GM18505 (cell line): ENCODE results near the gene TMTC2.

Source experiments
- ATAC-seq: cut with Tn5 transposase; IDR thresholded peaks from one replicate; pipeline ENCODE4 v1.9.1; 2021; ENCODE audit not compliant: unreplicated experiment
- POLR2A ChIP-seq: IDR thresholded peaks from 4 replicates; pipeline ENCODE4 v1.6.1; 2011; ENCODE audit warnings: borderline replicate concordance; ENCODE audit not compliant: insufficient read depth, insufficient read length; ENCODE audit errors: extremely low read depth

The TMTC2 gene

DNA sequence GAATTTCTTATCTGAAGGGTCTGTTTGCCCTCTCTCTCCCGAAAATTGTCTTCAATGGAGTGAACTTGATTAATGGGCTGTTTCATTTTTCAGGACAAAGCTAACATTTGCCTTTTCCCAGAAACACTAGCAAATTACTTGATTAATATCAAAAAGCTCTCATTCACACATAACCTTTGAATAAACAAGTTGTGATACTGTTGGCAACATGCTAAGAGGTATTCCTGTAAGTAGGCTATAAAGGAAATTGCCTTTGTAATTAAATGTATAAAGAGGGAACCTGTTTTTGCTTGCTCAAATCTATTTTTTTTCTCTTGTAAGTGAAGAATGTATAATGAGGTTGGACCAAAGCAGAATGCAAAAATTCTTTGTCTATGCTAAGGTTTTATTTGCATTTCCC lies 457.2 kb downstream of the TMTC2 start:
- TF ChIP-seq POLR2A = no peak
- ATAC-seq = no peak

DNA sequence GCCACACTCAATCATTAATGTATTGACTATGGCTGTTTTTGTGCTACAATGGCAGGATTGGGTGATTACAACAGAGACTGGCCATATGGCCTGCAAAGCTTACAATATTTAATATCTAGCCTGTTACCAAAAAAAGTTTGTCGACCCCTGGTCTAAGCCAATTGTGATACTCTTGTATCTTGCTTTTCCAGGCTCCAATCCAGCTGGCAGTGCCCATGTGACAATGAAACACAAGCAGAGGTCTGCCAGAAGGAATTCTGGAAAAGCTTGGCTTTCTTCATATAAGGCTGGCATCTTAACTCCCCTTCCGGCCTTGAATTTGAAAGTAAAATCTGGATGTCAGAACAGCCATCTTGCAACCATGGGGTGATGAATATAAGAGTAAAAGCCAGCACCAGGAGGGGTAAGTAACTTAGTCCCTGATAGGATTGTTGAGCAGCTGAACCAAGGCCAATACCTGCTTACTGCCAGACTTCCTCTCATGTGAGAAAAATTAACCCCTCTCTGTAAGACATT lies 458.7 kb downstream of the TMTC2 start:
- no peak for ATAC-seq
- TF ChIP-seq POLR2A = no peak

DNA sequence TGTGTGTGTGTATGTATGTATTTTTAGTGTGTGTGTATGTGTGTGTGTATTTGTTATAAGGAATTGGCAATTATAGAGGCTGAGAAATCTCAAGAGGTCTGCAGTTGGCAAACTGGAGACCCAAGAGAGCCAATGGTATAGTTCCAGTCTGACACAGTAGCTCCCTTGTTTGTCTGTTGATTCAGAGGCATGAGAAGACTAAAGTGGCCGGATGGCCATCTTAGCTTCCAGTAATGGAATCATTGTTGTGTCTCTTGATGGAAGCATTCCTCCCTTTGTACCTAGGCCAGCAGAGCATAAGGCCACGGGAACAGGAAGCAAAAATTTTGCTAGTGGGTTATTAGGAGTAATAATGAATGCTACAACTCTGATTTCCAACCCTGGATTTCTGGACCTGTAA lies 460.6 kb downstream of the TMTC2 start:
- ATAC-seq = no peak

DNA sequence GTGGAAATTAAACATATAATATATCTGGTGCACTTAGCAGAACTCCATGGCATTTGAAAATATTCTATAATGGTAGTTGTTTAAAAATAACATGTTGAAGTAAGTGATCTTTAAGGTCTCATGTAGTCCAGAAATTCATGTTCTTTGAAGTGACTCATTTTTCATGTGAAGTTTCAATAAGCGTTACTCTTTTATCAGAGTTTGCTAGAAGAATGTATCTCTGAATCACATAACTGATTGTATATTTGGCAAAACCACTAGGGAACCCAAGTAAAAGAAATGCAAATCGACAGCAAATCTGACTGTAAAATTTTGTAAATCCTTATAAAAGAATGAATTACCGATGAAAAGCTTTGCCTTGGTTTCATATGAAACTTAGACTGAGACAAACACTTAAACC lies 463.3 kb downstream of the TMTC2 start:
- ATAC-seq = no peak
- no peak for TF ChIP-seq POLR2A

More for the DNA sequence above, 460.6 kb downstream of the TMTC2 start:
- TF ChIP-seq POLR2A = no peak

DNA sequence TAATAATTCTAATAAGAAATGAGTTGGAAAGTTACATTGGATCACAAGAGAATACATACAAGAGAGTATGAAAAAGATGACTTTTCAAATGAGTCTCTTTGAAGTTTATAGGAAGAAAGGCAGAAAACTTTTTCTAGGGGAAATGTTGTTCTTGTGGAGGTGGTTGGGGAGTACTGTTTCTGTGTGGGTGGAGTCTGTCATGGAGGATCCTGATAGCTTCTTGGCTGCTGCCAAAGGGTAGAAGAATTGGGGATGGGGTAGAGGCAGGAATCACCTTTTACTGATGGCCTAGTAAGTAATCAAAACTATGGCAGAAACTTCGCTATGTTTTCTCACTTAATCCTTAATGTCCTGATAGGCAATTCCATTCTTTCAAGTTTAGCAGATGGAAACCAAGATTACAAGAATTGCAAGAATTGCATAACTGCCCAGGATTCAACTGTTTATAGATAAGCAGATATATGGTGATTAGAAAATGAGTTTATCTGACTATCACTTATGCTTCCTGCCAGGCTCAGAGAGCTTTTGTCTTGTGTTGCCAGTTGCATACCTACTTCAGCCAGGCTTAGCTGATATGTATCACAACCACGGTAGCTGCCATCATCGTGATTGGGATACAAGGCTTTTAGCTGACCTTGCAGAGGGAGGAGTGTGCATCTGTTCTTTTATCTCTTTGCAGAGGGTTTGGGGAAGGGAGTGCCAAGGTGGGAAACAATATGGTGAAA lies 463.9 kb downstream of the TMTC2 start:
- TF ChIP-seq POLR2A = no peak
- ATAC-seq = no peak

DNA sequence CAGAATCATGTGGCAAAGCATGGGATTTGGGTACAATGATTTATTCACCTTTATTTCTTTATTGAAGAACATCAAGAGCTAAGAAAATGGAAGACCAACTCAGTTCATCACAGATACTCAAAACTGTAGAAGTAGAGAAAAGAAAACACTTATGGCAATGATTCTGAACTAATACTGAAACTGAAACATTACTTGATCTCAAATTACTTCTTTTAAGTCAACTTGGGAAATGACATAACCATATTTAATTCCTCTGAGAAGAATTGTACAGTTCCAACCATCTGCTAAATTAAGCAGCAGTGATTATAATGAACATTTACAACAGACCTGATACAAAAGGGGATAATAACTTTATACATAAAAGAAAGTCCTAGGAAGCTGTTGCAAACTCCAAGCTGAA lies 466.5 kb downstream of the TMTC2 start:
- ATAC-seq = no peak
- TF ChIP-seq POLR2A = no peak

DNA sequence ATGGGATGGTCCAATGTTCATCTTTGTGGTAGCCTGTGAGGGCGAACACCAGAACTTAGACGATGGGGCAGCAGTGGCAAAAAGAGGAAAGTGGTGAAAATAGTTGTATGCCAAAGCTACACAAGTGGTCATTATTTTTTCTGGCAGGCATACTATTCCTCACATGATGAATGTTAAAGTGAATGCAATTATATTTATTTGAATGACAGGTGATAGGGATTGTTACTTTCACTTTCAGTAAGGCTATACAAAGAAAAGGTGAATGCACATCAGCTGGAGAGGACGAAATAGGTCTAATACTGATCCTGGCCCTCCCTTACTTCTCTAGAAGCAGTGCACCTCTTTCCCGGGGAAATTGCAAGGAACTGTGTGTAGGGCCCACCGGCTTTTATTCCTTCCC lies 470.1 kb downstream of the TMTC2 start:
- no peak for ATAC-seq
- TF ChIP-seq POLR2A = no peak

DNA sequence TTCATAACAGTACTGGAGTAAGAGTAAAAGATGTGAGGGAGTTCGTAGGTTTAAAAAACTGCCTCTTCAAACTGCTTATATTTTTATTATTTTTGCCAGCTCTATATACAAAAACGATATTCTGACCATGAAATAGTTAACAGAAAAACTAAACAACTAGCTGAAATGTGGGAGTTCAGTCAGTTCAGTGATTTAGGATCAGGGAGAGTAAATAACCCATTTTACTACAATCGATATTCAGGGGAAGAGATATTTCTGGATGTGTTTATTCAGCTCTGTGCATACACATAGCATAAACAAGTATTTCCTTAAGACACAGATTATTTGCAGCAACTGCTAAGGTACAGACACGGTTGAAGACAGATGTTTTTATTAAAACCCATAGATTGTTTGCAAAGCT lies 470.9 kb downstream of the TMTC2 start:
- no peak for ATAC-seq
- TF ChIP-seq POLR2A = no peak

DNA sequence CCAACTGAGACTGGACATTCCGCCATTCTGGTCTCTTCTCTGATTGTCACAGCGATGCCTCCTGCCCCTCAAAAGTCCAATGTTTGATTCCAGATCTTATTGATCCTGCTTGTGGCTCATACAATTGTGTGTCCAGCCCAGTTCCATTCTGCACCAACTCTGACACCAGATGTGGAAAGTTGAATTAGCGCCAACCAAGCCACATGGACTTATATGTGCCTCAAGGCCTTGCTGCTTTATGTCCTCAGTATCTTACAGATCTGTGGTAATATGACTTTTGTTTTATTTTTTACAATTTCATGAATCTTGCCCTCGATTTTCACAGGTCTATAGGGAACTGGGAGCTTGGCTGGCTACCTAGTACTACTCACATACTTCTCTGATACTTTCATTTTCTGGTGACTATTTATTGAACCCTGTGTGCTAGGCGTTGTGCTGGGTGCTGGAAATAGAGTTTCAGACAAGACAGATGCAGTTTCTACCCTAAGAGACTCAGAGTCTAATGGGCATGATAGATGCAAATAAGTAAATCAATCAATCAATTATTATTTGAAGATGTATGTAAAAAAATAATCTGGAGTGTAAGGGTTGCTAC lies 472.0 kb downstream of the TMTC2 start:
- no peak for ATAC-seq
- TF ChIP-seq POLR2A = no peak

DNA sequence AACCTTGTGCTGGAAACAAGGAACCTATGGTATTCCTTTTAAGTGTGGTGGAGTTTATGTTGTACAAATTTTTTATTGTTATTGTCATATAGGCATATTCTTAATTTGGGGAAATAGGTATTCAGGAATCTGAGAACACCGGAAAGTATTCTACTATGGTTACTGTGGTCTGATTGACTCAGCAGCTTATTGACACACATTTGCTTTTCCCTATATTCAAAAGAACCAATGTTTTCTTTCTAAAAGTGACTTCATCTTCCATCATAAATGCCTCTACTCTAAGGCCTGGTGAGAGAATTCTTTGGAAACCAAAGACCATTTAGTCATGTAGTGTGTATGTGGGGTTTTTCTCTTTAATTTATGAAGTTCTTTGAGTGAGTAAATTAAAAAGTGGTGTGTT lies 474.8 kb downstream of the TMTC2 start:
- no peak for ATAC-seq
- TF ChIP-seq POLR2A = no peak

DNA sequence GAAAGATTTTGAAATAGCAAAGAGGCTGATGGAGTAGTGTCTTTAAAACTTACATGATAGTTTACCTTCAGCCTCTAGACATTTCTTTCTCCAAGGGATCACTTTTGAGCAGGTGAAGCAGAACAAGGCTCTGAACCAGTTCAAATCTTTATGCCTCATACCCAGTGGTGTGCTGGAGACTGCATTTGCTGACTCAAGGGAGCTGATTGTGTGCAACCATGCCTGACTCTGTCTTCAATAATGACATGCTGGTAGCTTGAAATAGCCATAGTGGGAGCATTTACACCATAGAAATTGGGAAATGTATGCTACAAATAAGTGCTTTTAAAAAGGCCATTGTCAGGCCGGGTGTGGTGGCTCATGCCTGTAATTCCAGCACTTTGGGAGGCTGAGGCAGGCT lies 482.0 kb downstream of the TMTC2 start:
- no peak for TF ChIP-seq POLR2A
- no peak for ATAC-seq

DNA sequence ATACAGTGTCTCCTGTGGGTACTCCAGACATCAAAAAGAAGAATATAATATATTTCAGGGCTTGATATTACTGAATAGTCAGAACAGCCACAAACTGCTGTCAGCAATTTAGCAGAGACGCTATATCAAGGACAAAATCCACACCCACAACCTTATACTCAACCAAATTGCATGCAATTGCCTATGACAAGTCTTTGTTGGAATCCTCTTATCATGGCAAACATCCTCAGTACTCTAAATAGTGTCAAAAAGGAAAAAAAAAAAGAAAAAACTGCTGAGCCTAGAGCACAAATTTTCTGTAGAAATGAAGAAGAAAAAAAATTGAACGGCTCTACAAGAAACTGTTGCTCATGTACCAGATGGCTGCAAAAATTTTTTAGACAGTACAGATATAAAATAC lies 485.7 kb downstream of the TMTC2 start:
- no peak for TF ChIP-seq POLR2A

DNA sequence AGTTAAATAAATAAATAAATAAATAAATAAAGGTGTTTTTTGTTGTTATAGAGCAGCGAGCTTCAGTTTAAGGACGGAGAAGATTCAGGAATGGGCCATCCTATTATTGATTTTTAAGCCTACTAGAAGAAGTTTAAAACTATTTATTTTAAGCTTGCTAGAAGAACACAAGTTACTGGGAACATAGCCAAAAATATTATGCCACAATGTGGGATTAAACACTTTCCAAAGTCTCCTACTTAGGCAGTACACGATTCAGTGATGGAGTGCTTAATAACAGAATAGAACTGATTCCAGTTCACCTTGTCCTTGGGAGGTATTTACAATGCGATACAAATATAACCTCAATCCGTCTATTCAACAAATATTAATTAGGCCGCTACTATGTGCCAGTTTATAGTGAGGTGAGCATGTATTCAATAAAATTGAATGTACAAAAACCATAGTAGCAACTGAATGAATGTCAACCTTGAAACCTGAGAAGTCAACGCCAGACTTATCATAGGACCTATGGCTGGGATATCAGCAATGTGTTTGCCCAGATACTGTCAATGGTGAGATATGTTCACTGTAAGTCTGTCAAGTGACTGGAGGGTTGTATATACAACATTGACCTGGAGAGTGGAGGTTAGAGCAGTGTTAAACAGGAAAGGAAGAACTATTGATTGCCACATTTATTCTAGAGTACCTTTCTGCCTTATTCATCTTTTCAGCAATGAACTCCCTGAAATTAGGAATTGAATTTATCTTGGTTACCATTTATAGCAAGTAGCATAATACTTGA lies 486.4 kb downstream of the TMTC2 start:
- no peak for TF ChIP-seq POLR2A
- no peak for ATAC-seq

More for the DNA sequence above, 485.7 kb downstream of the TMTC2 start:
- no peak for ATAC-seq
